OCI-LY1 (cell line): ENCODE data around the gene ATP6V1E1.

Source experiments
- EZH2 ChIP-seq: fragments of 200-600 bp; sonication (generic), shearing (Covaris generic); IDR thresholded peaks from 2 replicates; pipeline ENCODE4 v1.8.0; 2017; ENCODE audit warnings: borderline replicate concordance, mixed run types, mild to moderate bottlenecking, antibody characterized with exemption, low read length, moderate library complexity, mixed read lengths
- TF ChIP-seq, protein P1 (sequence below): fragments of 200-600 bp; sonication (generic), shearing (Covaris generic); IDR thresholded peaks from 2 replicates; pipeline ENCODE4 v1.5.1; 2017; ENCODE audit warnings: mild to moderate bottlenecking, antibody characterized with exemption, low read length, moderate library complexity, mixed read lengths

DNA sequence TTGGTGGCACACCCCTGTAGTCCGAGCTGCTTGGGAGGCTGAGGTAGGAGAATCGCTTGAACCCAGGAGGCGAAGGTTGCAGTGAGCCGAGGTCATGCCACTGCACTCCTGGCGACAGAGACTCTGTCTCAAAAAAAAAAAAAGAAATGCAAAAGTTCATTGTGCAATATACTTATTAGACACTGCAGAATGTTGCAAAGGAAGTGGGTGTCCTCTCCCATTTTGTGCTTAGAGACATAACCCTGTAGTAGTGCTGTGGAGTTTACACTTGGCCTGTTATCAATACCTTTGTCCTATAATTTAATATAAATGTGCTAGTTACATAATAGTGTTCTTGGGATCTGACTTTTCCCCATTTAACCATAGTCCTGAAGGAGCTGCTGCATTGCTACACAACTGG lies 19.4 kb upstream of the ATP6V1E1 start:
- no peak for TF ChIP-seq EZH2
- TF ChIP-seq, protein P1, sequence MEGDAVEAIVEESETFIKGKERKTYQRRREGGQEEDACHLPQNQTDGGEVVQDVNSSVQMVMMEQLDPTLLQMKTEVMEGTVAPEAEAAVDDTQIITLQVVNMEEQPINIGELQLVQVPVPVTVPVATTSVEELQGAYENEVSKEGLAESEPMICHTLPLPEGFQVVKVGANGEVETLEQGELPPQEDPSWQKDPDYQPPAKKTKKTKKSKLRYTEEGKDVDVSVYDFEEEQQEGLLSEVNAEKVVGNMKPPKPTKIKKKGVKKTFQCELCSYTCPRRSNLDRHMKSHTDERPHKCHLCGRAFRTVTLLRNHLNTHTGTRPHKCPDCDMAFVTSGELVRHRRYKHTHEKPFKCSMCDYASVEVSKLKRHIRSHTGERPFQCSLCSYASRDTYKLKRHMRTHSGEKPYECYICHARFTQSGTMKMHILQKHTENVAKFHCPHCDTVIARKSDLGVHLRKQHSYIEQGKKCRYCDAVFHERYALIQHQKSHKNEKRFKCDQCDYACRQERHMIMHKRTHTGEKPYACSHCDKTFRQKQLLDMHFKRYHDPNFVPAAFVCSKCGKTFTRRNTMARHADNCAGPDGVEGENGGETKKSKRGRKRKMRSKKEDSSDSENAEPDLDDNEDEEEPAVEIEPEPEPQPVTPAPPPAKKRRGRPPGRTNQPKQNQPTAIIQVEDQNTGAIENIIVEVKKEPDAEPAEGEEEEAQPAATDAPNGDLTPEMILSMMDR = no peak
